IMR-90 (cell line): ENCODE measurements around the gene CBX6. TPM values are rescaled to one million over a fixed set of nuclear protein-coding genes. Genes with fewer than 3 reads are reported as not detected.
A peak's percentile ranks its signal among the peaks of the same experiment; 100 is the strongest.

Experiments used
- ATAC-seq: fragments of 200-7000 bp; cut with Tn5 transposase; 2 replicates; pipeline ENCODE4 v1.9.1; 2020; ENCODE audit warnings: low read depth, mild to moderate bottlenecking, moderate library complexity
- BruUV-seq: library from RNA; stranded (reverse); fragments of 400-500 nt; replicated peaks from 2 replicates; lab custom pipeline; 2021; lab: Mats Ljungman, UMichigan
- CTCF ChIA-PET: fragments of 300-600 bp; formaldehyde crosslinking; extraction: SDS; loops from one replicate; lab custom pipeline; 2021; ENCODE audit warnings: antibody characterized with exemption; lab: Yijun Ruan, JAX
- POLR2A ChIA-PET: fragments of 300-600 bp; sonication (Branson Sonifier 250); formaldehyde crosslinking; loops from one replicate; lab custom pipeline; 2022; ENCODE audit warnings: antibody characterized with exemption; ENCODE audit not compliant: unreplicated experiment; lab: Charles Lee
- DNase-seq: peaks from one replicate; pipeline ENCODE4 v3.0.0; 2013
- H2AFZ ChIP-seq: replicated peaks from 2 replicates; pipeline ENCODE3; 2013; ENCODE audit warnings: low read length, mild to moderate bottlenecking; ENCODE audit not compliant: poor library complexity
- H2AK5ac ChIP-seq: 2 replicates; pipeline ENCODE4 v1.6.1; 2013; ENCODE audit warnings: low read depth, low read length, inconsistent platforms
- H2AK9ac ChIP-seq: replicated peaks from 2 replicates; pipeline ENCODE3; 2013; ENCODE audit warnings: mild to moderate bottlenecking, low read depth, low read length, moderate library complexity; ENCODE audit not compliant: poor library complexity
- H2BK120ac ChIP-seq: 2 replicates; pipeline ENCODE4 v1.6.1; 2013; ENCODE audit warnings: low read depth, low read length, inconsistent platforms
- H2BK15ac ChIP-seq: 3 replicates; pipeline ENCODE4 v1.6.1; 2013; ENCODE audit warnings: low read depth, low read length, inconsistent platforms
- H2BK20ac ChIP-seq: 2 replicates; pipeline ENCODE4 v1.6.1; 2013; ENCODE audit warnings: low read depth, mild to moderate bottlenecking, inconsistent platforms, low read length, moderate library complexity
- H2BK5ac ChIP-seq: 2 replicates; pipeline ENCODE4 v1.6.1; 2013; ENCODE audit warnings: mild to moderate bottlenecking, low read depth, low read length, inconsistent platforms; ENCODE audit not compliant: poor library complexity, severe bottlenecking
- H3K14ac ChIP-seq: replicated peaks from 2 replicates; pipeline ENCODE4 v1.6.1; 2013; ENCODE audit warnings: low read depth, low read length, inconsistent platforms
- H3K18ac ChIP-seq: 2 replicates; pipeline ENCODE4 v1.6.1; 2013; ENCODE audit warnings: low read depth, low read length, control low read depth
- H3K23ac ChIP-seq: 2 replicates; pipeline ENCODE4 v1.6.1; 2013; ENCODE audit warnings: low read depth, low read length, inconsistent platforms
- H3K27ac ChIP-seq: 2 replicates; pipeline ENCODE4 v1.5.1; 2013; ENCODE audit warnings: mild to moderate bottlenecking, control low read depth, low read length; ENCODE audit not compliant: insufficient read depth
- H3K27me3 ChIP-seq: 2 replicates; pipeline ENCODE4 v1.6.1; 2013; ENCODE audit warnings: low read length; ENCODE audit not compliant: control insufficient read depth, insufficient read depth
- H3K36me3 ChIP-seq: 2 replicates; pipeline ENCODE4 v1.6.1; 2013; ENCODE audit warnings: low read length, mixed read lengths; ENCODE audit not compliant: control insufficient read depth, insufficient read depth
- H3K4ac ChIP-seq: 2 replicates; pipeline ENCODE4 v1.6.1; 2013; ENCODE audit warnings: low read depth, low read length, inconsistent platforms
- H3K4me1 ChIP-seq: 2 replicates; pipeline ENCODE4 v1.6.1; 2013; ENCODE audit warnings: low read length, mixed read lengths; ENCODE audit not compliant: control insufficient read depth, insufficient read depth
- H3K4me2 ChIP-seq: 2 replicates; pipeline ENCODE4 v1.6.1; 2013; ENCODE audit warnings: low read depth, mild to moderate bottlenecking, control low read depth, low read length, moderate library complexity
- H3K4me3 ChIP-seq: 2 replicates; pipeline ENCODE4 v1.5.1; 2013; ENCODE audit warnings: low read depth, mild to moderate bottlenecking, control low read depth, low read length, moderate library complexity; ENCODE audit not compliant: insufficient read depth
- H3K56ac ChIP-seq: 2 replicates; pipeline ENCODE4 v1.6.1; 2013; ENCODE audit warnings: low read length, inconsistent platforms; ENCODE audit not compliant: insufficient read depth; ENCODE audit errors: extremely low read depth
- H3K79me1 ChIP-seq, 2 experiments: 2 replicates each; pipeline ENCODE4 v1.6.1; 2013; ENCODE audit warnings: low read length in 2 of 2, inconsistent platforms in 1 of 2, low read depth in 1 of 2
- H3K9ac ChIP-seq: 2 replicates; pipeline ENCODE4 v1.6.1; 2013; ENCODE audit warnings: low read depth, low read length, control low read depth
- H3K9me1 ChIP-seq: 2 replicates; pipeline ENCODE4 v1.6.1; 2013; ENCODE audit warnings: low read length, inconsistent platforms; ENCODE audit not compliant: insufficient read depth
- H3K9me3 ChIP-seq: 2 replicates; pipeline ENCODE4 v1.6.1; 2013; ENCODE audit warnings: low read length; ENCODE audit not compliant: control insufficient read depth, insufficient read depth
- H4K20me1 ChIP-seq: 2 replicates; pipeline ENCODE4 v1.6.1; 2013; ENCODE audit warnings: low read length, inconsistent platforms; ENCODE audit not compliant: insufficient read depth
- H4K5ac ChIP-seq: 2 replicates; pipeline ENCODE4 v1.6.1; 2013; ENCODE audit warnings: mild to moderate bottlenecking, low read depth, low read length, control low read depth
- H4K8ac ChIP-seq, 2 experiments: 2 replicates each; pipeline ENCODE4 v1.6.1; 2013; ENCODE audit warnings: low read depth in 2 of 2, low read length in 2 of 2, control low read depth in 1 of 2, inconsistent platforms in 1 of 2
- H4K91ac ChIP-seq: 2 replicates; pipeline ENCODE4 v1.6.1; 2013; ENCODE audit warnings: low read depth, low read length, inconsistent platforms; ENCODE audit not compliant: insufficient read depth
- BHLHE40 ChIP-seq: fragments of 150-350 bp; IDR thresholded peaks from 2 replicates; pipeline ENCODE4 v1.6.1; 2016; ENCODE audit warnings: mild to moderate bottlenecking, low read depth, low read length
- CEBPB ChIP-seq: IDR thresholded peaks from 2 replicates; pipeline ENCODE4 v1.6.1; 2012; ENCODE audit warnings: low read depth, low read length, improper control_type of control experiment
- CHD1 ChIP-seq: IDR thresholded peaks from 2 replicates; pipeline ENCODE4 v1.6.1; 2012; ENCODE audit warnings: low read depth, low read length, improper control_type of control experiment
- CTCF ChIP-seq: conservative IDR thresholded peaks from 2 replicates; pipeline ENCODE4 v1.5.1; 2012; ENCODE audit warnings: mild to moderate bottlenecking, low read depth, low read length, improper control_type of control experiment
- MAFK ChIP-seq: IDR thresholded peaks from 2 replicates; pipeline ENCODE4 v1.6.1; 2012; ENCODE audit warnings: low read depth, low read length, improper control_type of control experiment
- MAZ ChIP-seq: IDR thresholded peaks from 2 replicates; pipeline ENCODE4 v1.6.1; 2012; ENCODE audit warnings: low read depth, mild to moderate bottlenecking, low read length, improper control_type of control experiment, moderate library complexity, borderline replicate concordance
- NFE2L2 ChIP-seq: fragments of 150-350 bp; IDR thresholded peaks from 2 replicates; pipeline ENCODE4 v1.6.1; 2016; ENCODE audit warnings: low read depth, mild to moderate bottlenecking, low read length
- POLR2A ChIP-seq: IDR thresholded peaks from 2 replicates; pipeline ENCODE4 v1.6.1; 2012; ENCODE audit warnings: mild to moderate bottlenecking, low read depth, low read length
- RAD21 ChIP-seq: IDR thresholded peaks from 2 replicates; pipeline ENCODE4 v1.6.1; 2012; ENCODE audit warnings: low read length, improper control_type of control experiment
- RCOR1 ChIP-seq: IDR thresholded peaks from 2 replicates; pipeline ENCODE4 v1.6.1; 2012; ENCODE audit warnings: mild to moderate bottlenecking, low read length, improper control_type of control experiment; ENCODE audit not compliant: insufficient replicate concordance
- RFX5 ChIP-seq: IDR thresholded peaks from 2 replicates; pipeline ENCODE4 v1.8.0; 2012; ENCODE audit warnings: low read depth, mild to moderate bottlenecking, low read length, moderate library complexity
- SMC3 ChIP-seq: fragments of 150-350 bp; IDR thresholded peaks from 2 replicates; pipeline ENCODE4 v1.6.1; 2016; ENCODE audit warnings: low read depth, mild to moderate bottlenecking, antibody characterized with exemption, low read length, moderate library complexity
- USF2 ChIP-seq: fragments of 150-350 bp; IDR thresholded peaks from 2 replicates; pipeline ENCODE4 v1.6.1; 2017; ENCODE audit warnings: mild to moderate bottlenecking, antibody characterized with exemption, low read length, low read depth
- WGBS, 2 experiments: methylation state at CpG; one replicate each; pipeline versions ENCODE4 v1.1.5 to v1.1.7; 2013; ENCODE audit warnings: missing lambda C conversion rate in 2 of 2; ENCODE audit not compliant: insufficient read length in 1 of 2; ENCODE audit errors: extremely low coverage in 2 of 2; 5-methylcytosine and 5-hydroxymethylcytosine counted together
- dilution Hi-C: fragments of 300-500 bp; cut with HindIII; formaldehyde crosslinking; loops from one replicate; pipeline ENCODE4 v1.14.3; 2018; ENCODE audit warnings: low sequenced_read_pairs; ENCODE audit not compliant: unreplicated experiment
- in situ Hi-C: fragments of 300-500 bp; cut with MboI; formaldehyde crosslinking; loops from 3 replicates; pipeline ENCODE4 v1.14.3; 2019; ENCODE audit warnings: low sequenced_read_pairs, inconsistent platforms, mixed read lengths
- intact Hi-C: fragments of 100-400 bp; cut with micrococcal nuclease; formaldehyde crosslinking; loops from 2 replicates; pipeline ENCODE4 v1.10.0; 2022
- polyA plus RNA-seq, 3 experiments: library from polyadenylated mRNA; depleted of rRNA; stranded (reverse); fragments of >200 nt; gene quantifications; 2 replicates each; pipeline ENCODE4 v1.2.3, GENCODE V29; 2012; ENCODE audit warnings: low replicate concordance in 1 of 3
- total RNA-seq: library from RNA; depleted of rRNA; stranded (reverse); fragments of >200 nt; gene quantifications from 2 replicates; pipeline ENCODE4 v1.2.3, GENCODE V29; 2012

The CBX6 gene
- total and polyA plus RNA-seq, 2 of the 4 experiments (the other 2 are of a cell fraction), result 15.2 to 19.0 TPM

GRCh38 chr22:38881464-38881871, 9.5 kb upstream of the CBX6 start:
- in situ Hi-C loops (no loop called here), dilution Hi-C loops (no loop called here), intact Hi-C loops (no loop called here)
- Histone ChIP-seq H3K4me1 (peaks cover 14% of the 10 kb centered on the region), H4K91ac (peak overlapping the region; percentile 98), H2BK15ac (peak overlapping the region; percentile 83; the same call in 2 of the 3 replicates), H3K4me2 (peak overlapping the region; percentile 71), H3K14ac (peak overlapping the region; percentile 98), H2AK5ac (peak overlapping the region; percentile 94), H3K27ac (peak overlapping the region; percentile 85), H4K5ac (peak overlapping the region; percentile 80; the same call in 1 of the 2 replicates), H3K4me3 (no peak overlapping the region), H3K9me3 (peaks cover 2% of the 10 kb centered on the region; the same call in 1 of the 2 replicates), H2BK120ac (peak overlapping the region; percentile 97), H4K8ac (peak overlapping the region; percentile 82 to 96), H2BK5ac (peak overlapping the region; percentile 85), H4K20me1 (no peaks in the 10 kb centered on the region), H3K4ac (peak overlapping the region; percentile 98), H3K79me1 (no peaks in the 10 kb centered on the region), H2BK20ac (peak overlapping the region; percentile 98), H3K23ac (peak overlapping the region; percentile 96), H3K56ac (peak overlapping the region; percentile 89), H3K18ac (peak overlapping the region; percentile 88), H3K36me3 (no peaks in the 10 kb centered on the region), H3K27me3 (no peaks in the 10 kb centered on the region; the same call in 1 of the 2 replicates), H2AK9ac (peak overlapping the region; percentile 70), H3K9ac (peak overlapping the region; percentile 80), H2AFZ (peak overlapping the region; percentile 77), H3K9me1 (peaks cover 16% of the 10 kb centered on the region)
- TF ChIP-seq MAFK (no peak), CEBPB (peak; percentile 91), RFX5 (no peak), USF2 (no peak), CTCF (no peak), BHLHE40 (peak; percentile 44; the same call in 1 of the 2 replicates), CHD1 (no peak), NFE2L2 (peak; percentile 26; the same call in 1 of the 2 replicates), RCOR1 (no peak), MAZ (no peak), POLR2A (no peak), SMC3 (no peak), RAD21 (no peak)
- BruUV-seq, result no TSS peak
- CTCF ChIA-PET, result interaction anchor here (0.6 to 0.8 kb wide), 2 partner anchors 12 to 68 kb away, joined by 3 to 5 read pairs; no protein-coding TSS in a partner anchor
- ATAC-seq (peak; percentile 87), DNase-seq (peak; percentile 81)
- POLR2A ChIA-PET, result no interaction called here
- 0% methylated on average over 6 of the region's 9 CpGs; no CpG with 5 or more reads in 1 of the 2 experiments for WGBS, 2 experiments
